Measurements from ENCODE around the gene RNGTT.
"Not testable (repeated sequence)": the region's sequence is repeated elsewhere in the genome, so short reads cannot be mapped to it uniquely, and the experiment has no call there.

RNGTT gene

GRCh38 chr6:88969255-88969654 lies 5.8 kb upstream of the RNGTT start:
- not testable (repeated sequence) for DNase-seq

DNA sequence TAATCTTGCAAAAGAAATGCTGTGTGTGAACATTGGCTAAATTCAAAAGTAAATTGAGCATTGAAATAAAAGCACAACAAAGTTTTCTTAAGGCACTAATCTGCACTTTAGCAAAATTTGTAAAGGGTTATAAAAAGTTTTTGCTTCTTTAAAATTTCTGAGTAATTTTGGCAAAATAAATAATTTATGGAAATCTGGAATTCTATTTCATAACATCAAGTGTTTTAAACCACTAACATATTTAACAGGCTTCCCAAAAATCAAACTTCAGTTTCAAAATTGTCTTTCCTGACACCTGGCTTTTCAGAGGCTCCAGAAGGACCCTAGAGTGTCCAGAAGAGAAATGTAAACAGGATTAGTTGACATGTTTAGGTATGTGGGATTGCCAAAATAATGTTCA lies 4.5 kb upstream of the RNGTT start:
- no peak for DNase-seq

DNA sequence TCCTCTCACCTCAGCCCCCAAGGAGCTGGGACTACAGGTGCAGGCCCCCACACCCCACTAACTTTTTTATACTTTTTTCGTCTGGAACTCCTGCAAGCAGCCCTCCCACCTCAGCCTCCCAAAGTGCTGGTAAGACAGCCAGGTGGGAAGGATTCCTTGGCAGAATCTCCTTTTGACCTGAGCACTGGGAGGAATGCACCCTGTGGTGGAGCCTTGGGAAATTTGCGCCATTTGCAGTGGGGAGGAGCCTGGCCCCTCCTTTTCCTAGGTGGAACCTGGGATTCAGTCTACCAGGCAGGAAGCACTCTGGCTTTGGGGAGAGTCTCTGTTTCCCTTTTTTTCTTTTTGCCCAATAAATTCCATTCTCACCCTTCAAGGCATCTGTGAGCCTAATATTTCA lies 2.3 kb upstream of the RNGTT start:
- no peak for DNase-seq

DNA sequence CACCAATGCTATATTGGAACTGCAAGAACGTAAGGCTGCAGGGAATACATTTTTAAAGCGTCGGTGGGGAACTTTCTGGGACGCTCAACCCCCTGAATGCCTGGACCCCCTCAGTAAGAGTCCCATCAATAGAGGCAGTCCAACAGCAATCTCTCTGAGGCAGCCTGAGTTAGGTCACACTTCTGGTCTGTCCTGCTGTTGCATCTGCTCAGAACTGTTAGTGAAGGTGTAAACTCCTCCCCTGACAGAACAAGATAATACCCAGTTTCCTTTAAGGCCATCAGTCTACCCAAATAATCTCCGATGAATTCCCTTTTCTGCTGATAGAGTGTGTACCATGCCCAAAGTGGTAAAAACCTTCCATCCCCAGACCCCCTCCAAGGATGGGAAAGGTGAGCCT lies 1.1 kb upstream of the RNGTT start:
- no peak for DNase-seq

DNA sequence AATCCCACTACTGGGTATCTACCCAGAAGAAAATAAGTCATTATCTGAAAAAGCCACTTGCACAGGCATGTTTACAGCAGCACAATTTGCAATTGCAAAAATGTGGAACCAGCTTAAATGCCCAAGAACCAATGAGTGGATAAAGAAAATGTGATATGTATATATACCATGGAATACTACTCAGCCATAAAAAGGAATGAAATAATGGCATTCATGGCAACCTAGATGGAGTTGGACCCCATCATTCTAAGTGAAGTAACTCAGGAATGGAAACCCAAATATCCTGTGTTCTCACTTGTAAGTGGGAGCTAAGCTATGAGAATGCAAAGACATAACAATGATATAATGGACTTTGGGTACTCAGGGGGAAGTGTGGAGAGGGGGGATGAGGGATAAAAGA lies 4.6 kb downstream of the RNGTT start:
- DNase-seq: no peak

- no peak for DNase-seq
Measured at GRCh38 chr6:88953550-88954386, 9.7 kb downstream of the RNGTT start.

GRCh38 chr6:88952065-88952704 lies 11.2 kb downstream of the RNGTT start:
- no peak for DNase-seq

GRCh38 chr6:88945415-88946008 lies 17.9 kb downstream of the RNGTT start:
- no peak for DNase-seq

- no peak for DNase-seq
Measured at GRCh38 chr6:88933521-88933920, 29.9 kb downstream of the RNGTT start.

DNA sequence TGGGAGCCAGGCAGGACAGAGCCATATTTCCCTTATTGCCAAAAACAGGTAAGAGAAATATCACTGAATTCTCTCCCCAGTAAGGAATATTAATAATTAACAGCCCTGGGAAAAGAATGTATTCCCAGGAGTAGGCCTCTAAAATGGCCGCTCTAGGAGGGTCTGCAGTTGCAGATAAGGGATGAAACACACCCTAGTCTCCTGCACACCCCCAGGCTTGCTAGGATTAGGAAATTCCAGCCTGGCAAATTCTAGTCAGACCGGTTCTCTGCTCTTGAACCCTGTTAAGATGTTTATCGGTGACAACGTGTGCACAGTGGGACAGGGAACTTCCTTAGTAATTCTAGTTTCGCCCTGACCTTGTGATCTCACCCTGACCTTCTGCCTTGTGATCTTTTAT lies 31.4 kb downstream of the RNGTT start:
- not testable (repeated sequence) for DNase-seq

DNA sequence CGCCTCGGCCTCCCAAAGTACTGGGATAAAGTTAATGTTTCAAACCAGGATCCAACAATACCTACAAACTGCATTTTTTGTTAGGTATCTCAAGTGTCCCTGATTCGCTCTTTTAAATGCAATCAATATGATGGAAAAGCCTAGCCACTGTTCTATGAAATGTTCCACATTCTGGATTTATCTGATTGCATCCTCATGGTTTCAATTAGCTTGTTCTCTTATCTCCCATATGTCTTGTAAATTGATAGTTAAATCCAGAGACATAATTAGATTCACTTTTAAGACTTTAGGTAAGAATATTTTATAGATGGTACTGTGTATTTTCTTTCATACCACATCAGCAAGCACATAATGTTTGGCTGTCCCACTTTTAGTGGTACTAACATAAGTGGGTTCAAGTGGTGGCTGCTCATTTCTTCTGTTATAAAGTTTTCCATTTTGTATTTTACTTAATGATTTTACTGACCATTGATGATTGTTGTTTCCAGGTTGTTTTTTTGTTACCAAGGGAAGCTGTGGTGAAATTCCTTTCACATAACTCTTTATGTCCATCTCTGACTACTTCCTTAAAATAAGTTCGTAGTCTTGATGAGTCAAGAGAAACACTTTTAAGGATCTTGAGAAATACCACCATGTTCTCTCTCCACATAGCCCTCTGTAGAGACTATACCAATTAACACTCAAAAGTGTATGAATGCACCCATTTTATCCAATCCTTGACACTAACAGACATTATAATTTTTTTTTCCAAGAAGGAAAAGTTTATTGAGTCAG lies 40.5 kb downstream of the RNGTT start:
- no peak for DNase-seq

GRCh38 chr6:88921734-88922133 lies 41.7 kb downstream of the RNGTT start:
- DNase-seq: no peak

DNA sequence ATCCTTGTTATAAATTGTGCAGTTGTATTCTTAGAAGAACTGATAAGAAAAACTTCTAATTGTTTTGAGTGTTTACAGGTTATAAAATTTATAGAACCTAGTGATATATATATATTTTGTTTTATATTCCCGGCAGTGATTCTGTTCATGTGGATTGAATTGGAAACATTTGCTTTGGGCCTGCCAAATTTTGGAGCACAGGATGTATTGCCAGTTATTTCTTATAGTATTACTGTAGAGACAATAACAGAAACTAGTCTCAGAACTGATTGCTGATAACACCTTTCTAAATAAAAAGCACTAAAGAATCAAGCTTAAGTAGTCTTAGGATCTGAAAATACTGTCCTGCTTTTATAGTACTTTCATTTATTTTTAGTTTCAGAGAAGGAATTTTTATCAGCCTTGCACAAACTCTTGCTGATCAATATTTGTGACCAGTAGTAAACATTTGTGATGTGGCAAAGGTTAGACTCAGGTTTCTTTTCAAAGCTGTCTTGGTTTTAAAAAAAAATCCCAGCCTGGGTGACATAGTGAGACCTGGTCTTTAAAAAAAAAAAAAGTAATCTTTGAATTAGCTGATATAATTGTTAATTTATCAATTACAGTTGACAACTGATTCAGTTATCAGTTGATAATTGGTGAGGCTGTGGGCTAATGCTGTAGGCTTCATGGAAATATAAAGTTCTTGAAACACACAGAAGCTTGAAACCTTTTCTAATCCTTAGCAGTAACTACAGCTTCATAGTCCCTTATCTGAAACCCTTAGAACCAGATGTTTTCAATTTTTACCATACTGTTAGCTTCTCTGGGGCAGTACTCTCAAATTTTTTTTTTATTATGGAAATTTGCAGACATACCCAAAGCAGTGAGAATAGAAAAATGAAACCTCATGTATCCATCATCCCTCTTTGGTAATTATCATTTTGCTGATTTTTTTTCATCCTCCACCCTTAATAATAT lies 42.4 kb downstream of the RNGTT start:
- DNase-seq: no peak

GRCh38 chr6:88920088-88920487 lies 43.3 kb downstream of the RNGTT start:
- no peak for DNase-seq

- no peak for DNase-seq
Measured at GRCh38 chr6:88919032-88919431, 44.4 kb downstream of the RNGTT start.

DNA sequence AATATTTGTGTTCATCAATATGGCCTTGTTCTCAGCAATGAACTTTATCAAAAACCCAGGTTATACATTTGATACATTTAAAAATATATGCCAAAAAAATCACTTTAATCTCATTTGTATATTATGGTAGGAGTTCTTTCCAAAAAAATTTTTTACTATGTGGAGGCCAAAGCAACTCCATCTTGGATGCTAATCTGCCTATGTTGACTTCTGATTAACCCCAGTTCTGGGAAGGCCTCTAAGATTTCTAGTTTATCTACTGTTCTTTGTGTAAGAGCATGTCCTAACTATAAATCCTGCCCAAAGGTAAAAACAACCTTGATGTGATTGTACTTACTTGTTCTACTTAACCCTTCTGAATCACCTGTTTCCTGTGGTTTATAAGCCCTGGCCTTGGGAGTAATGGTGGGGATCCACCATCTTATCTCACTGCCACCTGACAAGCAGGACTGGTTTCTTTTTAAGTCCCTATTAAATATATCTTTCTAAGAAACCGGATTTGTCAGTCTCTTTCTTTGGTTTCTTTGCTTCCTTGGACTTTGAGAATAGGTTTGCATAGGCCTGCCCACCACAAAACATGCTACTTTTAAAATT lies 46.7 kb downstream of the RNGTT start:
- DNase-seq: no peak

DNA sequence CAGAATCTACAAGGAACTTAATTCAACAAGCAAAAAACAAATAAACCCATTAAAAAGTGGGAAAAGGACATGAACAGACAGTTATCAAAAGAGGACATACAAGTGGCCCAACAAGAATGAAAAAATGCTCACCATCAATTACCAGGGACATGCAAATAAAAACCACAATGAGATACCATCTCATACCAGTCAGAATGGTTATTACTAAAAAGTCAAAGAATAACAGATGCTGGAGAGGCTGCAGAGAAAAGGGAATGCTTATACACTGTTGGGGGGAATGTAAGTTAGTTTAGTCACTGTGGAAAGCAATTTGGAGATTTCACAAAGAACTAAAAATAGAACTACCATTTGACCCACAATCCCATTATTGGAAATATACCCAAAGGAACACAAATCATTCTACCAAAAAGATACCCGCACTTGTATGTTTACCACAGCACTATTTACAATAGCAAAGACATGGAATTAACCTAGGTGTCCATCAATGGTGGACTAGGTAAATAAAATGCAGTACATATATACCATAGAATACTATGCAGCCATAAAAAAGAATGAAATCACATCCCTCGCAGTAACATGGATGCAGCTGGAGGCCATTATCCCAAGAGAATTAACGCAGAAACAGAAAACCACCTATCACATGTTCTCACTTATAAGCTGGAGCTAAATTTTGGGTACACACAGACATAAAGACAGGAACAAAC lies 48.4 kb downstream of the RNGTT start:
- DNase-seq: no peak

DNA sequence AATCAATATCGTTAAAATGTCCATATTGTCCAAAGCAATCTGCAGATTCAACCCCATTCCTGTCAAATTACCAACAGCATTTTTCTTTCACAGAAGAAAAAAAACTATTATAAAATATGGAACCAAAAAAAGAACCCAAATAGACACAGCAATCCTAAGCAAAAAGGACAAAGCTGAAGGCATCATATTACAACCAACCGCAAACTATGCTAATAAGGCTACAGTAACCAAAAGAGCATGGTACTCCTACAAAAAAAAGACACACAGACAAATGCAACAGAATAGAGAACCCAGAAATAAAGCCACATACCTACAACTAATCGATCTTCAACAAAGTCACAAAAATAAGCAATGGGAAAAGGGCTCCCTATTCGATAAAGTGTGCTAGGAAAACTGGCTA lies 49.2 kb downstream of the RNGTT start:
- DNase-seq: peak; percentile 56

DNA sequence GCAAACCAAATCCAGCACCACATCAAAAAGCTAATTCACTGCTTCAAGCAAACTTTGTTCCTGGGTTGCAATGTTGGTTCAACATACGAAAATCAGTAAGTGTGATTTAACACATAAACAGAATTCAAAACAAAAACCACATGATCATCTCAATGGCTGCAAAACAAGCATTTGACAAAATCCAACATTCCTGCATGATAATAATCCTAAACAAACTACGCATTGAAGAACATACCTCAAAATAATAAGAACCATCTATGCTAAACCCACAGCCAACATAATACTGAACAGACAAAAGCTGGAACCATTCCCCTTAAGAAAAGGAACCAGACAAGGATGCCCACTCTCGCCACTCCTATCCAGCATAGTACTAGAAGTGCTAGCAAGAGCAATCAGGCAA lies 49.9 kb downstream of the RNGTT start:
- no peak for DNase-seq

DNA sequence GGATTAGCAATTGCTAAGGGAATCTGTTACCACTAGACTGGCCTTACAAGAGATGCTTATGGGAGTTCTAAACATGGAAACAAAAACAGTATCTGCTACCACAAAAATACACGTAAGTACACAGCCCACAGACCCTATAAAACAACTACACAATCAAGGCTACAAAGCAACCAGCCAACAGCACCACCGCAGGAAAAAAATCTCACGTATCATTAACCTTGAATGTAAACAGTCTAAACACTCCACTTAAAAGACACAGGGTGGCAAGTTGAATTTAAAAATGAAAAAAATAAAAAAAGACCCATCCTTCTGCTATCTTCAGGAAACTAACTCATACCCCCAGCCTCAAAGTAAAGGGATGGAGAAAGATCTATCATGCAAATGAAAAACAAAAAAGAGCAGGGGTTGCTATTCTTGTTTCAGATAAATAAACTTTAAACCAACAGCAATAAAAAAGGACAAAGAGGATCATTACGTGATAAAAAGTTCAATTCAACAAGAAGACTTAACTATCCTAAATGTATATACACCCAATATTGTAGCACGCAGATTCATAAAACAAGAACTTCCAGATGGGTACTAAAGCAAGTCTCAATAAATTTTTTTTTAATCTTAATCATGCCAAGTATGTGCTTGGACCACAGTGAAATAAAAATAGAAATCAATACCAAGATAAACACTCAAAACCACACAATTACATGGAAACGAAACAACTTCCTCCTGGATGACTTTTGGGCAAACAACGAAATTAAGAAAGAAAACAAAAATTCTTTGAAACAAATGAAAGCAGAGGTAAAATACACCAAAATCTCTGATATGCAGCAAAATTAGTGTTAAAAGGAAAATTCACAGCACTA lies 52.3 kb downstream of the RNGTT start:
- peak; percentile 11 for DNase-seq
